Activated naive CD4-positive, alpha-beta T cell (primary cell): ENCODE data around the gene TAGAP.
"Not testable (repeated sequence)": the region's sequence is repeated elsewhere in the genome, so short reads cannot be mapped to it uniquely, and the experiment has no call there.

Source experiments
- DNase-seq, 4 experiments: peaks; one replicate each; lab custom pipeline; 2025; lab: John Stamatoyannopoulos, UW

TAGAP gene

DNA sequence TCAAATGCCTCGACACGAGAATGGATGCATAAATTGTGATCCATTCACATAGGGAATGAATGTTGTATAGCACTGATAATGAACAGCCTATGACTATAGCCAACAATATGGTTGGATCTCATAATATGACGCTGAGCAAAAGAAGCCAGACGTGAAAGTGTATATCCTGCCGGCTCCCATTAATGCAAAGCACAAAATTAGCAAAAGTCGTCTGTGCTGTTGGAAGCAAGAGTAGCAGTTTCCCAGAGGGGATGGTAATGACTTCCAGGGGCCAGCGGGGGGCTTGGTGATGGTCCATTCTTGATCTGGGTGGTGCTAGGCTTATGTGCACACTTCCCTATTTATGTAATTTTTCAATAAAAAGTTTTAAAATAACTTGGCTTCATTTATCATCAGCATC lies 1.0 kb upstream of the TAGAP start:
- no peak for DNase-seq

DNA sequence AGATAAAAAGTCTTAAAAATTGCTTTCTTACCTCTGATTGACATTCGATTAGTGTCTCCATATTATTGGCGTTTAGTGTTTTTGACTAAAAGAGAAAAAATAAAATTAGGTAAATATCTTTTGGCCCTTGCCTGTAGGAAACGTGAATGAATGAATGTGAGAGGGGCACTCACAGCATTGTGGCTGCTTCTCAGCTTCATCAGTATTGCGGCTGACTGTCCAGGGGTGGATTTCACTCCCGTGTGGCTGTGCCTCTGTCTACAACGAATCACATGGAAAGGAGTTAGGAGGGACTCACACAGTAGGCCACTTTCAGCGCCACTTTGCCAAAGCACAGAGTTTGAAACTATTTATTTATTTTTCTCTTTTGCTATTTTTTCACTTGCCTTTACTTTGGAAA lies 844 bp downstream of the TAGAP start:
- DNase-seq, result no peak

DNA sequence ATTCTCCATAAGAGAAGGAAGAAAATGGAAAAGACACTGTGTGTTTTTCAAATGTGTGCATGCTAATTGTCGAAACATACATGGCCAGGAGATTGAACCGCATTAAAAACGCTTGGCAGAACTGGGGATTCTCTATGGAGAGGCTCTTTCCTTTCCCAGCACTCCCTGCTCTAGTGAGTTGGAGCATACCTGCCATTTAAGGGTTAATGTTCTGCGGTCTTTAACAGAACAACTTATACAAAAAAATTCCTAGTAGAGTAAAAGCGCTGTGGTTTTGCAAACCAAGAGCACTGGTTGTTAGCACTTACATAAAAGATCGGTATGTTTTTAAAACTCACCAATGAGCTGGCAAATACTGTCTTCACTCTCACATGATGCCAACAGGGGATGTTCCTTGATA lies 1.5 kb downstream of the TAGAP start:
- no peak for DNase-seq

DNA sequence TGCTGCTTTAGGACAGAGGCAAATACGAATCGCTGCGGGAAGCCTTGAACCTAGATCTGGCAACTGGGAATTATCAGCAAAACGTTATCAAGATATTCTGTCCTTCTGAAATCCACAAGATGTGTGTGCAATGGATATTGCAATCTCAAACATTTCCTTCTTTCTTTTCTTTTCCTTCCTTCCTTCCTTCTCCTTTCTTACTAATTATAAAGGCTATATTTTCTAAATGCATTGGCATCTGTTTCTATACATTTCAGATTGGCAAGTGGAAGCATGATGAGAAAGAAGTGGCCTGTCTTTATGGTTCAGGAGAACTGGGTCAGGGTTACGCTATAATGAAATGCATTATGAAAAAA lies 2.0 kb downstream of the TAGAP start:
- no peak for DNase-seq

DNA sequence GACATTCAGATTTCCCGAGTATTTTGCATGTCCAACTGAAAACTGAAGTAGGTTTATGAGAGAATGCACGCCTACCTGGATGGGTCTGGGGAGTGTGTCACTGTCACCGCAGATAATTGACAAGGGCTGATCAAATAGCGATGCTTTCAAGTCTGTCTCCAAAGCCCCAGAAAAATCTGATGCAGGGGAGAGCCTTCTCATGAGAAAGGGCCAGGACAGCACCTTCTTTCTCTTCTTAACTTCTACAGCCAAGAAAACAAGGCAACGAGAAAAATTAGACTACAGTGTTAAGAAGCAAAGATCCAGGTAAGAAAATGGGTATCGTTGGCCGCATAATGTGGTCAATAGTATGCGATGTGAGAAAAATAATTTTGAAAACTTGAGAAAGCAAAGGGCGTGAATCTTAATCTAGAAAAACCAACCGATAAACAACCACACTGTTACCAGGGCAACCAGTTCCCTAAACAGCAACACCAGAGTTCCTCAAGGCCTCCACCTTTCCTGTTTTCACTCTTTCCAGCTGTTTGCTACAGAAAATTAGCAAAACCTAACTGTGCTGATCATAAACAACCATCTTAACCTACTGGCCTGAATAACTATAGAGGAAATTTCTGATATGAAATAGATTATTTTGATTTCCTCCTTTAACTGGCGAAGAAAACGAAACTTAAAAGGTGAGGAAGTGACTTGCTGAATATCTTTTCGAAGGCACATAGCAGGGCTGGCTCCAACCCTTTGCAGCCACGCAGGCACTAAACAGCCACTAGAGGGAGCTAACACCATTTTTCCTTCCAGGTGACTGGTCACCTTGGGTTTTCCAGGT lies 2.6 kb downstream of the TAGAP start:
- DNase-seq, result peak in 3 of 4 experiments; percentile 13 to 53 (median 29)

DNA sequence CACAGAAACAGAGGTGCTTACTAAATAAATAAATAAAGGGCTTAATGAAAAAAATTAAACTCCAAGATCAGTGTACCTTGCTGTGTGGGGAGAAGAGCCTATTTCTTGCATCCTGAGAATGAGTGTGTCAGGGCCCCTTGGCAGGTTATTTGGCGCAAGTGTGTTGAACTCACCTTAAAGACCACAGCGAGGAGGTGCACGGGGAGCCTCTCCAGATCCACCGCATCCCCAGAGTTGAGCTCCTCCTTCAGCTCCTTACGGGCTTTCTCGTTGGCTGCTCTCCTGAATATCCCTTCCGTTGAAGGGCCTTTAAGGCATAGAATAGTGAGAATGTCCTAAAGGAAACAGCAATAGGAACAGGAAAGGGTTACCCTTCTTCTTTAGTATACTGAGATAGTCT lies 3.6 kb downstream of the TAGAP start:
- no peak for DNase-seq

DNA sequence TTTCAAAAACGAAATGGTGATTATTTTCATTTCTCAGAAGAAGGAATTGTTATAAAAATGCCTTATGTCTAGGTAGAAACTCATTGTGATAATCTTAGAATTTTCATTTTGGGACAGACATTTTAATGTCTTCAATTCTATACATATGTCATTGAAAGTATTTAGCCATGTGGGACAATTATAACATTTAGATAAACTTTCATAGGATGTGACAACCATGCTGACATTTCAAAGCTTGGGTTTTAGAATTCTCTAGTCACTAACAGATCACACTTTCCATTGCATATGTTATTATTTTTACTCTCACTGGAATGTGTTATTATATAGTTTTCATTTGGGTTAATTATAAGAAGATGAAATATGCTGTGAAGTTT lies 4.9 kb downstream of the TAGAP start:
- no peak for DNase-seq

DNA sequence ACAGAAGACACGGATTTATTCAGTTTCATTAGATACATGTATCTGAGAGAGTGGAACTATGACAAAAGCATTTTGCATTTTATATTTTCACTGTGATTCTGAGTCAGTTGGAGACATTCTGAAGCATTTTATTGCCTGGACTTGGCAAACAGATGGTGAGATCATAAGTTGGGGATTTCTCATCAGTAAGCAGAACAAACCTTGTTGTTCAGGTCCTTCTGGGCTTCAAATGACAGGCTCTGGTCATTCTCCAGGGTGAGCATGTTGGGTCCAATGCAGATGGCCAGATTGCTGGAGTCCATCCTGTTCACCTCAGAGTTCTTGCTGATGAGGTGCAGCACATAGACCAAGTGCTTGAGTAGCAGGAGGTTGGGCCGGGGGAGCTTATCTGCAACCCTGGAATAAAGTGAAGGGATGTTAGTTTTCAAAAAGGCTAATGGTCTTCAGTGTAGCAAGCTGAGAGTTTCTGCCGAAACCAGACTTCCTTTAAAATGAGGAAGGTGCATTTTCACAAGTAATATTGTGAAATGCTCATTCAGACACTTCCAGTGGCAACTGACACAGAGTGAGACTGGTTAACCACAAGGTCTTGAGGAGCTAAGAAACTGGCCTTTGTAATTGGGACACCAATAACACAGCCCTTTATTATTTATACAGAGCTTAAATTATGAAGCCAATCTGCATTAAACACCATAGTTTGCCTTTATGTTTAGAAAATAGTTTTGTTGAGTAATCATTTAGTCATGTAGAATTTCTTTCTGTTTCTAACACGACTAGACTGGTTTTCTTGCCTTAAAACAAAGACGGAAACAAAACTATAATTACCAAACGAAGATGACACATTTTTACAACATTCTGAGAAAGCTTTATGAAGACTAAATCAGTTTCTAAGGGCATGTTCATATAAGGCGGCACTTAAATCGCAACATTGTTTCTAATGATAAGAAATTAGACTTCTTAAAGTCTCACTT lies 5.6 kb downstream of the TAGAP start:
- DNase-seq, result no peak

DNA sequence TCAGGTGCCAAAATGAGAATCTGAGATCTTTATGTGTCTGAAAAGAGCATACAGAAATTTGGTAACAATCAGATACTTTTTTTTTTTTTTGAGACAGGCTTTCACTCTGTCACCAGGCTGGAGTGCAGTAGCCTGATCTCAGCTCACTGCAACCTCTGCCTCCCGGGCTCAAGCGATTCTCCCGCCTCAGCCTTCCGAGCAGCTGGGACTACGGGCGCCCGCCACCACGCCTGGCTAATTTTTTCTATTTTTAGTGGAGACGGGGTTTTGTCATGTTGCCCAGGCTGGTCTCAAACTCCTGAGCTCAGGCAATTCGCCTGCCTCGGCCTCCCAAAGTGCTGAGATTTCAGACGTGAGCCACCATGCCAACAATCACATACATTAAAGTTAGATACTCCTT lies 6.5 kb downstream of the TAGAP start:
- DNase-seq, result not testable (repeated sequence)

DNA sequence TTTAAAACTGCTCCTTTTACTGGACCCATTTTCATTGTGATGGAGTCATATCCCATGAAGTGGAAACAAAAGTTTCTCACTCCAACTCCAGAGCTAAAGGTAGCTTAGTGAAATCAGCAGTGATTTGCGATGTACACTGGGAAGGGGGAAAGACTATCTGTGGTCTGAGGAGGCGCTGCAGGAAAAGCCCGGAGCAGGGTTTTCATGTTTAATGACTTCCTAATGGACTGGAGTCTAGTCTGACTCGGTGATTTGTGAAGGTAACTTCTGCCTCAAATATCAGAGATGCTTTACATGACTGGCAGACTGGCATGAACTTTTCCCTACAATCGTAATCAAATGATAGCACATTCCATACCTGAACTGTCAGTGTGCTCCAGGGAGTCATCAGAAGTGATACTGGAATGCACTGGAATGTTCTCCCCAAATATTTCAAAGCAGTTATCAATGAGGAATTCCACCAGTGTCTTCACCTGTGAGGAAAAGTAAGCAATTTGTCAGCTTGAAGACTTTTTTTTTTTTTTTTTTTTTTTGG lies 7.0 kb downstream of the TAGAP start:
- DNase-seq, result no peak

DNA sequence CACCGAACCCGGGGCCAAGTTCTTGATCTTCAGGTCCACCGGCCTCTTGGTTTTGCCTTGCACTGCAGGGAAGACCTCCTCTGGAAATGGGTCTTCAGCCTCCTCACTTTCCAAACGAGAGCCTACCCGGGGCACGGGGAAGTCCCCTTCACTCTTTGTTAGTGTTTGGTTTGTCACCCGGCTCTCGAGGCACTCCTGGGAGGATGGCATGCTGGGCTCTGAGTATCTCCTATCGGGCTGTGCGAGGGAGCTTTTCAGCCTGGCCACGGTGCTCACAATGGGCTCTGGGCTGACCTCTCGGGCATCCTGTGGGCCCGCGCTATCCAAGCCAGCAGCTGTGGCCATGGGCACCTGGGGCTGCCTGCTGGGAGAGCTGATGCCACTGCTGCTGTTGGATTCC lies 8.1 kb downstream of the TAGAP start:
- no peak for DNase-seq

DNA sequence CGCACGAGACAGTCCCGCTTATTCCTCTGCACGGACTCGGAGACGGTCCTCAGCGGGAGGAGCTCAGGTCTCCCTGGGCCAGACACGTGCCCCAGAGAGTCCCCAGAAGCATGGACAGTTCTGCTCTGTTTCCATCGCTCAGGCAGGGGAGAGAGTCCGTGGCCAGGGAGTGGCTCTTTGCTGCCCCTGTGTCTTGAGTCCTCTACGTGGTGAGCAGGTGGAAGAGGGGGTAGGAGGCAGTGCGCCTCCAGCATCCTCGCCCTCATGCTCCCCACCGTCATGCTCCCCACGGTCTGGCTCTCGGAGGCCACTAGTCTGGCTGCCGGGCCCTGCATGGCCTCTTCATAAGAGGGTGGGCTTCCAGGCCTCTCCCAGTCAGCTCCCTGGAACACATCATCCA lies 8.9 kb downstream of the TAGAP start:
- DNase-seq, result no peak

DNA sequence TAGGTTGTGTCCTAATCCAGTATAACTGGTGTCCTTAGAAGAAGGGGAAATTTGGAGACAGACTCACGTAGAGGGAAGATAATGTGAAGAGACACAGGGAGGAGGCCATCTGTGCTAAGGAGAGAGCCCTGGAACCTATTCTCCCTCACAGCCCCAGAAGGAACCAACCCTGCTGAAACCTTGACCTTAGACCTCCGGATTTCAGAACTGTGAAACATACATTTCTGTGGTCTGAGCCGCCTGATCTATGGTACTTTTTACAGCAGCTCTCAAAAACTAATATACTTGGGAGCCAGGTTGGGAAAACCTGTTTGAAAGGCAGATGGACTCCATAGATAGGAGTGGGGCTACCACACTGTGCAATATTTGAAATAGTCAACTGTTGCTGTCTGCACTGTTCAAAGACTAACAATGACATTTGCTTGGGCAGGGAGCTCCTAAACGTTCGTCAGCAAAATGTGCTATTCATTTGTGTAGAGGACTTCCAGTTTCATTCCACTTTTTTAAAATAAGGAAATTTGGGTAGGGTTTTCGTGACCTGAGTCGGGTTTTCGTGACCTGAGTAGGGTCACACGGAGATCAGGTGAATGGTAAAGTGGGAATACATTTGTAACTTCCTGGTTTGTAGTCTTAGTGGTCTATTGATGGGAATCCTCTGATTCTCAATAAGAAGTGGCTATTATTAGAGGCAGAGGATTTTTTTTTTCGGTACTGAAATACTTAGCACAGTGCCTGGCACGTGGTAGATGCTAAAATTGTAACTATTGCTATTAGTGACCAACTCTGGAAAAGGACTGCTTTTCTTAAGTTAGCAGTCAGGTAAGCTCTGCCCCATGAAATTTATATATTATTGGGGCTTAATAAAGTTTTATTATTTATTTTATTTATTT lies 11.4 kb downstream of the TAGAP start:
- DNase-seq, result no peak

DNA sequence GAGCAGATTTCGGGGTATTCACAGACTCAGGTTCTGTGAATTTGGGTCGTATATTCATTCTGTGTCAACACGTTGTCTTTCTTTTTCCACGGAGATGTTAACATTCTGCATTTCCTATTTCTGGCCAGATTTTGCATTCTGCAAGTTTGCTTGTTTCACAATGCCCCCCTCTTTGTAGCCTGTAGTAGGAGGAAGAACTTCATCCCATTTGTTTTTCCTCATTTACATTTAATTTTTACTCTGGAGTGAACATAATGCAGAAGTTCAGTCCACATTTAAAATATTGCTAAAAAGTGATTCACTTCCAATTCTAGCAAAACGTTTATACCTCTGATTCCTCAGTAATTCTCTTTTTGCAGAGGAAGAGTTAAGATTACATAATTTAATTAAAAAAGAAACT lies 12.9 kb downstream of the TAGAP start:
- no peak for DNase-seq

DNA sequence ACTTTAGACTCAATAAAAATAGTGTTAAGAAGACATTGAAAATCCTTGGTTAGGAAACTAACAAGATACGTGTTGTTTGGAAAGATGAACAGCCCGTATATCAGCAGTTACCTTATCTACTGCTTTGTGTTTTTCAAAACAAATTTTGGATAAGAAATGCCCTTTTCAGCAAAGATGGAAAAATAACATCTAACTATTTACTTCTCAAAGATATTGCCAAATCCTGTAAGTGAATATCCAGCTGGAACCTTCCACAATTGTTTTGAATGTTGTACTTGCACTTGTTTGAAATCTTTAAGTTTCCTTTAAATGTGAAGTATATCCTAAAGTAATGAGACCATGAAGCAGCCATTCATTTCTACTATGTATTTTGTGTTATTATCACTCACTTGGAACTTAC lies 14.6 kb downstream of the TAGAP start:
- no peak for DNase-seq

DNA sequence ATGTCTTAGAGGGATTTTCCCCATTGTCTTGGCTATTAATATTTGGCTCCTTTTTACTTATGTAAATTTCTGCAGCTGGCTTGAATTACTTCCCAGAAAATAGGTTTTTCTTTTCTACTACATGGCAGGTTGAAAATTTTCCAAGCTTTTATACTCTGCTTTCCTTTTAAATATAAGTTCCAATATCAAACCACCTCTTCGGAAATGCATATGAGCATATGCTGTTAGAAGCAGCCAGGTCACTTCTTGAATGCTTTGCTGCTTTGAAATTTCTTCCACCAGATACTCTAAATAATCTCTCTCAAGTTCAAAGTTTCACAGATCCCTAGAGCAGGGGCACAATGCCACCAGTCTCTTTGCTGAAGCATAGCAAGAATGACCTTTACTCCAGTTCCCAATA lies 19.6 kb downstream of the TAGAP start:
- DNase-seq, result not testable (repeated sequence)

DNA sequence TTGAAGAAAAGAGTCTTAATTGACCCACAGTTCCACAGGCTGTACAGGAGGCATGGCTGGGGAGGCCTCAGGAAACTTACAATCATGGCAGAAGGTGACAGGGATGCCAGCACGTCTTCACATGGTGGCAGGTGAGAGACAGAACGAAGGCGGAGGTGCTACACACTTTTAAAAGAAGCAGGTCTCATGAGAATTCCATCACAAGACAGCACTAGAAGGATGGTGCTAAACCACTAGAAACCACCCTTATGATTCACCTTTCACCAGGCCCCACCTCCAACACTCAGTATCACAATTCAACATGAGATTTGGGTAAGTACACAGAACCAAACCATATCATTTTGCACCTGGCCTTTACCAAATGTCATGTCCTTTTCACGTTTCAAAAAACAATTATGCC lies 20.9 kb downstream of the TAGAP start:
- DNase-seq, result no peak

DNA sequence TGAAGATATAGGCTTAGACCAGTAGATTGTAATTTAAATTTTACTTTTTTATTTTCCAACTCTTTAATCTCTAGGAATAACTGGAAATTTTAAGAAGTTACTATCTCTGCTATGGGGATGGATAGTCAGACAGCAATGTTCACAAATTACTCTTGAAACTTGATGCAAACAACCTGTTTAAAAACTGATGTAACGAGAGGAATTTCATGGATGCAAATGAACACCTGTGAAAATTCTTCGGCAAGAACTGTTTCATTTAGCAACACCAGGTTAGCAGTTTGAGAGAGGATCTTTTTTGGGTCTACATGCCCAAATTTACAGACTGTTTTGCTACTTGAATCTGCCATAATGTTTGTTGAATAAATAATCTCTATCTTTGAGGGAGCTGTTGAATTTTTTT lies 24.8 kb downstream of the TAGAP start:
- DNase-seq, result no peak

DNA sequence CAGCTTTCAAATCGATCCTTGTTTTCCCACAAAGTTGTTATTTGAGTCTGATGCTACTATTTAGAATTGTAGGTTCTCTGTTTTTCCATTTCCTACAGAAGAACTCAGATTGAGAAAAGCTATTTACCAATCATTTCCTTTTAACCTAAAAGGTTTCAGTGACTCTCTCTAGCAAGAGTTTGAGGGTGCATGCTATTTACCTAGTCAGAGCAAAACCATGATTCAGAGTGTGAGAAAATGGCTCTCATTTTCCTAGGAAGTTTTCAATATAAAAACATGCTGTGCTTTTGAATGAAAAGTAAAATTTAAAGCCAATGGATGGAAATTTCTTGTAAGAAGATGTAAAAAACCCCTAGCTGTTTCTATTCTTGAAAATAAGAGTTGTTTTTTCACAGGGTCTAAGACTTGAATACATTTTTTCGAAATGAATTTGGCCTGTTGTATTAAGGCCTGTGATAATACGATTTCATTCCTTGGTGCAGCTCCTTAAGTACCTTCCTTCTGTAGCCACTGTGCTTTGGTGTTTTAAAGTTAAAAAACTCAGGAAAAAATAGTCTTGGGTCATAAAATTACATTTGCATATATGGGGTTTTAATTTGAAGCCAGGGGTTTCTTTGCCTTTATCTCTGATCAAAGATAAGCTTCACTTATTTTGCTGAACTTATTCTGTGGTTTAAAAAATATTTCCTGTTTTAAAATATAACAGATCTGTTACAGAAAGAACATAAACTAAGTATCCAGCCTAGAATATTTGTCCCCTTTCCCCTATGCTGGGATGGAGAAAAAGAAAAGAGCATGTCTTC lies 26.8 kb downstream of the TAGAP start:
- no peak for DNase-seq

DNA sequence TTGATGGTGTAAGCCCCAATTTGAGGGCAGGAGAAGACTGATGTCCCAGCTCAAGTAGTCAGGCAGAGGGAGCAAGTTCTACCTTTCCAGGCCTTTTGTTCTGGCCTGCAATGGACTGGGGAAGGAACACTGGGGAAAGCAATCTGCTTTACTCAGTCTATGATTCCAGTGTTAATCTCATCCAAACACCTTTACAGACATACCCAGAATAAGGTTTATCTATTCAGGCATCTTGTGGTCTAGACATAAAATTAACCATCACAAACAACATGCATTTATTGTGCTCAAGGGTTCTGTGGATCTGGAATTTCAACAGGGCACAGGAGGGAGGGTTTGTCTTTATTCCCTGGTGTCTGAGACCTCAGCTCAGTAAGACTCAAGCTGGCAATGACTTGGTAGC lies 30.4 kb downstream of the TAGAP start:
- no peak for DNase-seq

DNA sequence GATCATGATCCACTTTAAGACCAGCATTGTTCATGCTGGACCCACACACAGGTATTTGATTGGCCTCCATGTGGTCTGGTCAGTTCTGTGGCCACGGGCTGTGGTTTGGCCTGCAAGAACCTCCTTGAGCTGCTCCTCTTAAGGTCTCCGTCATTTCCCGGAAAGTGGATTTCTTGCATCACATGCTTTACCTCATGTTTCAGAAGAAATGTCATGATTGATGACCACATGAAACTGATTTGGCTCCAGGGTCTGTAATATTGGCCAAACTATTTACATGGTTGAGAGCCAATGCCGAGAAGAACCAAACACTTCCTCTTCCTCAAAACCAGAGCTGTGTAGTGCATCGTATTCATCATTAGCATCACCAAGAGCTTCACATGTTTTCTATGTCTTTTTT lies 31.6 kb downstream of the TAGAP start:
- no peak for DNase-seq
